Right atrium auricular region (tissue), 2 donors: ENCODE results near the gene INPP5A. TPM values are rescaled to one million over a fixed set of nuclear protein-coding genes. Genes with fewer than 3 reads are reported as not detected.

Experiments
- DNase-seq: peaks from one replicate; pipeline ENCODE4 v3.0.0-alpha.2; 2019; ENCODE audit warnings: low spot score
- H3K27ac ChIP-seq, 2 donors: fragments of 200-600 bp; sonication (generic); 1 replicate in 1 of 2; 2 replicates in 1 of 2; pipeline ENCODE4 v1.5.1; 2016 to 2019
- H3K27me3 ChIP-seq, 2 donors: fragments of 200-600 bp; sonication (generic); one replicate each; pipeline versions ENCODE4 v1.5.1 to v1.6.0; 2017 to 2019
- H3K36me3 ChIP-seq: fragments of 200-600 bp; sonication (generic); one replicate; pipeline ENCODE4 v1.5.1; 2016
- H3K4me1 ChIP-seq, 2 donors: fragments of 200-600 bp; sonication (generic); one replicate each; pipeline versions ENCODE4 v1.5.1 to v1.6.0; 2017 to 2019
- H3K4me3 ChIP-seq, 2 donors: fragments of 200-600 bp; sonication (generic); 1 replicate in 1 of 2; 2 replicates in 1 of 2; pipeline ENCODE4 v1.5.1; 2017 to 2019; ENCODE audit warnings: mild to moderate bottlenecking in 1 of 2, moderate library complexity in 1 of 2
- H3K9me3 ChIP-seq, 2 donors: fragments of 200-600 bp; sonication (generic); one replicate each; pipeline ENCODE4 v1.5.1; 2019
- CTCF ChIP-seq, 2 donors: fragments of 200-600 bp; sonication (generic); IDR thresholded peaks; one replicate each; pipeline ENCODE4 v1.5.1; 2019; ENCODE audit warnings: antibody characterized with exemption in 2 of 2
- total RNA-seq, 2 donors: library from RNA; depleted of rRNA; stranded (reverse); fragments of >200 nt; gene quantifications; one replicate each; pipeline ENCODE4 v1.1.0, GENCODE V29; 2016

INPP5A gene
- total RNA-seq, 2 donors from 2014 or later: 116 to 143 TPM

- no peaks in the 10 kb centered on the region for H3K9me3 ChIP-seq
- no peaks in the 10 kb centered on the region for H3K27me3 ChIP-seq
- H3K4me1 ChIP-seq: no peaks in the 10 kb centered on the region
- no peak overlapping the region for H3K27ac ChIP-seq
- no peak for TF ChIP-seq CTCF (IDR thresholded peaks at IDR 0.05)
- H3K36me3 ChIP-seq: no peaks in the 10 kb centered on the region
- DNase-seq: no peak
- no peak overlapping the region for H3K4me3 ChIP-seq
Observed at GRCh38 chr10:132809232-132810140, 271.9 kb downstream of the INPP5A start.

GRCh38 chr10:132810141-132810806 is 272.7 kb downstream of the INPP5A start:
- no peaks in the 10 kb centered on the region for H3K4me1 ChIP-seq
- DNase-seq: no peak
- no peaks in the 10 kb centered on the region for H3K27me3 ChIP-seq
- H3K36me3 ChIP-seq: no peaks in the 10 kb centered on the region
- no peak overlapping the region for H3K4me3 ChIP-seq
- no peak overlapping the region for H3K27ac ChIP-seq
- TF ChIP-seq CTCF (IDR thresholded peaks at IDR 0.05): no peak
- H3K9me3 ChIP-seq: no peaks in the 10 kb centered on the region

GRCh38 chr10:132810807-132811700 is 273.5 kb downstream of the INPP5A start:
- Histone ChIP-seq H3K27me3 (no peaks in the 10 kb centered on the region), H3K27ac (no peak overlapping the region), H3K4me1 (no peaks in the 10 kb centered on the region), H3K36me3 (no peaks in the 10 kb centered on the region), H3K9me3 (no peaks in the 10 kb centered on the region), H3K4me3 (no peak overlapping the region)
- no peak for DNase-seq
- no peak for TF ChIP-seq CTCF (IDR thresholded peaks at IDR 0.05)

GRCh38 chr10:132811891-132812481 is 274.4 kb downstream of the INPP5A start:
- Histone ChIP-seq H3K4me3 (no peak overlapping the region), H3K36me3 (no peaks in the 10 kb centered on the region), H3K27me3 (no peaks in the 10 kb centered on the region), H3K9me3 (no peaks in the 10 kb centered on the region), H3K27ac (no peak overlapping the region), H3K4me1 (no peaks in the 10 kb centered on the region)
- DNase-seq: no peak
- no peak for TF ChIP-seq CTCF (IDR thresholded peaks at IDR 0.05)

GRCh38 chr10:132812520-132812919 is 274.9 kb downstream of the INPP5A start:
- H3K27me3 ChIP-seq: no peaks in the 10 kb centered on the region

More at GRCh38 chr10:132812520-132812919, 274.9 kb downstream of the INPP5A start:
- H3K4me1 ChIP-seq: no peaks in the 10 kb centered on the region
- no peak for DNase-seq
- H3K36me3 ChIP-seq: no peaks in the 10 kb centered on the region
- TF ChIP-seq CTCF (IDR thresholded peaks at IDR 0.05): no peak
- H3K27ac ChIP-seq: no peak overlapping the region
- H3K9me3 ChIP-seq: no peaks in the 10 kb centered on the region
- no peak overlapping the region for H3K4me3 ChIP-seq
